Mesenchymal stem cell (in vitro differentiated cells and primary cell): Measurements from ENCODE around the gene ELL2.
A peak's percentile ranks its signal among the peaks of the same experiment; 100 is the strongest.

Experiments used
- DNase-seq: peaks from one replicate; pipeline ENCODE4 v3.0.0-alpha.2; 2013
- H2AFZ ChIP-seq: one replicate; pipeline ENCODE4 v1.6.1; 2013; ENCODE audit warnings: low read depth, mild to moderate bottlenecking, control low read depth, inconsistent platforms, low read length, moderate library complexity
- H2AK5ac ChIP-seq: 2 replicates; pipeline ENCODE4 v1.6.1; 2013; ENCODE audit warnings: low read length, moderate library complexity, mild to moderate bottlenecking, inconsistent platforms; ENCODE audit not compliant: severe bottlenecking
- H2BK120ac ChIP-seq: one replicate; pipeline ENCODE4 v1.6.1; 2013; ENCODE audit warnings: low read depth, mild to moderate bottlenecking, inconsistent platforms, low read length, moderate library complexity
- H2BK12ac ChIP-seq, 2 experiments: one replicate each; pipeline ENCODE4 v1.6.1; 2013; ENCODE audit warnings: inconsistent platforms in 2 of 2, low read length in 2 of 2, mild to moderate bottlenecking in 2 of 2, moderate library complexity in 2 of 2, control low read depth in 1 of 2
- H2BK15ac ChIP-seq: one replicate; pipeline ENCODE4 v1.6.1; 2013; ENCODE audit warnings: mild to moderate bottlenecking, low read depth, inconsistent platforms; ENCODE audit not compliant: poor library complexity, severe bottlenecking
- H2BK5ac ChIP-seq: 2 replicates; pipeline ENCODE4 v1.6.1; 2013; ENCODE audit warnings: low read depth, mild to moderate bottlenecking, low read length, control low read depth, inconsistent platforms; ENCODE audit not compliant: poor library complexity, severe bottlenecking
- H3K14ac ChIP-seq, 2 experiments: one replicate each; pipeline ENCODE4 v1.6.1; 2013; ENCODE audit warnings: inconsistent platforms in 2 of 2, low read length in 2 of 2, control low read depth in 1 of 2, mild to moderate bottlenecking in 1 of 2, moderate library complexity in 1 of 2
- H3K18ac ChIP-seq, 2 experiments: one replicate each; pipeline ENCODE4 v1.6.1; 2013; ENCODE audit warnings: inconsistent platforms in 2 of 2, low read length in 2 of 2, control low read depth in 1 of 2, low read depth in 1 of 2, mild to moderate bottlenecking in 1 of 2
- H3K23ac ChIP-seq, 2 experiments: one replicate each; pipeline ENCODE4 v1.6.1; 2013; ENCODE audit warnings: inconsistent platforms in 2 of 2, low read length in 2 of 2, mild to moderate bottlenecking in 2 of 2, moderate library complexity in 2 of 2, control low read depth in 1 of 2
- H3K27ac ChIP-seq: 2 replicates; pipeline ENCODE4 v1.5.1; 2013; ENCODE audit warnings: mild to moderate bottlenecking, moderate library complexity, low read length, control low read depth, inconsistent platforms; ENCODE audit not compliant: poor library complexity, severe bottlenecking
- H3K27me3 ChIP-seq, 2 experiments: 2 replicates each; pipeline versions ENCODE4 v1.6.1 to v1.7.0; 2013; ENCODE audit warnings: low read length in 2 of 2, mild to moderate bottlenecking in 2 of 2, moderate library complexity in 2 of 2, control low read depth in 1 of 2, inconsistent platforms in 1 of 2; ENCODE audit not compliant: control insufficient read depth in 1 of 2, insufficient read depth in 1 of 2
- H3K36me3 ChIP-seq, 2 experiments: 2 replicates each; pipeline versions ENCODE4 v1.6.1 to v1.7.0; 2013; ENCODE audit warnings: low read length in 2 of 2, control low read depth in 1 of 2, inconsistent platforms in 1 of 2, low read depth in 1 of 2, mild to moderate bottlenecking in 1 of 2; ENCODE audit not compliant: insufficient read depth in 2 of 2, control insufficient read depth in 1 of 2
- H3K4ac ChIP-seq, 2 experiments: one replicate each; pipeline ENCODE4 v1.6.1; 2013; ENCODE audit warnings: inconsistent platforms in 2 of 2, low read length in 2 of 2, mild to moderate bottlenecking in 2 of 2, moderate library complexity in 2 of 2, control low read depth in 1 of 2, low read depth in 1 of 2
- H3K4me1 ChIP-seq: 2 replicates; pipeline ENCODE4 v1.6.1; 2013; ENCODE audit warnings: low read depth, low read length, control low read depth; ENCODE audit not compliant: control insufficient read depth, insufficient read depth
- H3K4me2 ChIP-seq: 2 replicates; pipeline ENCODE4 v1.6.1; 2013; ENCODE audit warnings: low read length, mild to moderate bottlenecking, inconsistent platforms; ENCODE audit not compliant: poor library complexity, severe bottlenecking
- H3K4me3 ChIP-seq, 2 experiments: 2 replicates each; pipeline versions ENCODE4 v1.5.1 to v1.7.0; 2013; ENCODE audit warnings: low read length in 2 of 2, mild to moderate bottlenecking in 2 of 2, control low read depth in 1 of 2, low read depth in 1 of 2; ENCODE audit not compliant: insufficient read depth in 1 of 2
- H3K79me1 ChIP-seq: replicated peaks from 2 replicates; pipeline ENCODE4 v1.6.1; 2013; ENCODE audit warnings: mild to moderate bottlenecking, control low read depth, low read length, inconsistent platforms; ENCODE audit not compliant: poor library complexity, severe bottlenecking
- H3K9ac ChIP-seq: 2 replicates; pipeline ENCODE4 v1.7.0; 2013; ENCODE audit warnings: mild to moderate bottlenecking, low read length, moderate library complexity
- H3K9me3 ChIP-seq: 2 replicates; pipeline ENCODE4 v1.7.0; 2013; ENCODE audit warnings: mild to moderate bottlenecking, low read length; ENCODE audit not compliant: control insufficient read depth
- H4K8ac ChIP-seq: one replicate; pipeline ENCODE4 v1.6.1; 2013; ENCODE audit warnings: inconsistent platforms, mild to moderate bottlenecking, low read length, moderate library complexity
- H4K91ac ChIP-seq: one replicate; pipeline ENCODE4 v1.6.1; 2013; ENCODE audit warnings: mild to moderate bottlenecking, low read length, inconsistent platforms
- WGBS: methylation state at CpG from one replicate; pipeline ENCODE4 v1.1.7; 2013; ENCODE audit warnings: mixed read lengths; 5-methylcytosine and 5-hydroxymethylcytosine counted together

Gene ELL2

GRCh38 chr5:95858661-95859595, 102.7 kb downstream of the ELL2 start:
- peak overlapping the region; percentile 46 for H2BK15ac ChIP-seq
- no peaks in the 10 kb centered on the region for H3K9me3 ChIP-seq
- peak; percentile 100 for DNase-seq
- H4K91ac ChIP-seq = no peak overlapping the region
- peaks cover 22% of the 10 kb centered on the region for H3K4me1 ChIP-seq
- peak overlapping the region in 1 of 2 experiments; percentile 6 for H3K4ac ChIP-seq
- no peak overlapping the region for H2BK120ac ChIP-seq
- no peak overlapping the region for H2BK5ac ChIP-seq
- no peak overlapping the region for H2AK5ac ChIP-seq
- peak overlapping the region; percentile 67 to 85 for H3K18ac ChIP-seq
- H3K27me3 ChIP-seq = no peaks in the 10 kb centered on the region
- H2AFZ ChIP-seq = peak overlapping the region; percentile 75
- peak overlapping the region; percentile 81 for H3K4me2 ChIP-seq
- peak overlapping the region; percentile 82 for H4K8ac ChIP-seq
- H3K9ac ChIP-seq = peak overlapping the region; percentile 92
- no peak overlapping the region for H3K23ac ChIP-seq
- no peaks in the 10 kb centered on the region for H3K36me3 ChIP-seq
- H2BK12ac ChIP-seq = peak overlapping the region in 1 of 2 experiments; percentile 67
- WGBS = 2% methylated on average over 27 of the region's 28 CpGs
- H3K79me1 ChIP-seq = no peaks in the 10 kb centered on the region
- H3K14ac ChIP-seq = no peak overlapping the region
- H3K4me3 ChIP-seq = peak overlapping the region; percentile 39 to 69
- peak overlapping the region; percentile 86 for H3K27ac ChIP-seq

DNA sequence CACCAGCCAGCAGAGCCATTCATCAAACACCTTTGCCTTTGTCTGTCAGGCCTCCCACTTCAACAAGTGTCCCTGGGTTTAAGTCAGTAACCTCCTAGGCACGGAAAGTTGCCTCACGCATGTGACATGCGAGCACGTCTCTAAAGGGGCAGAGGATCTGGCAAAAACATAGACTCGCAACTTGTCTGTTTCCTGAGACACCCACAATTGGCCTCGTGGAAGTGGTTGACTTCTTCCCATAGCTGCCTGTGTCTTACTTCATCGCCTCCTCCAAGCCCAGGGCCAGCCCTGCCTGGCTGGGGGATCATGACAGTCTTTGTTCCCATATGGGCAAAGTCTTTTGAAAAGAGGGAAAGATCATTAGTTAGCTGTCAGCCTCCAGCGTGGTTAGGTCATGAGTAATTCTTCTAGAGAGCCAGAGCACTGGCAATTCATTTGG, 103.6 kb downstream of the ELL2 start:
- Histone ChIP-seq H3K9ac (peak overlapping the region; percentile 92), H3K27me3 (no peaks in the 10 kb centered on the region), H2BK120ac (peak overlapping the region; percentile 45), H3K4me2 (no peak overlapping the region), H2AK5ac (peak overlapping the region; percentile 25), H2BK15ac (no peak overlapping the region), H3K27ac (peak overlapping the region; percentile 86), H3K23ac (no peak overlapping the region), H3K4me1 (peaks cover 22% of the 10 kb centered on the region), H2BK5ac (no peak overlapping the region), H3K9me3 (no peaks in the 10 kb centered on the region), H3K79me1 (no peaks in the 10 kb centered on the region), H4K8ac (peak overlapping the region; percentile 90), H2BK12ac (peak overlapping the region; percentile 82 to 94), H3K14ac (no peak overlapping the region), H3K4ac (peak overlapping the region in 1 of 2 experiments; percentile 95), H4K91ac (peak overlapping the region; percentile 95), H3K18ac (peak overlapping the region; percentile 91 to 98), H2AFZ (no peak overlapping the region), H3K36me3 (no peaks in the 10 kb centered on the region), H3K4me3 (peak overlapping the region in 1 of 2 experiments; percentile 69)
- DNase-seq = peak; percentile 97
- 37% methylated on average over 8 of the region's 8 CpGs for WGBS

DNA sequence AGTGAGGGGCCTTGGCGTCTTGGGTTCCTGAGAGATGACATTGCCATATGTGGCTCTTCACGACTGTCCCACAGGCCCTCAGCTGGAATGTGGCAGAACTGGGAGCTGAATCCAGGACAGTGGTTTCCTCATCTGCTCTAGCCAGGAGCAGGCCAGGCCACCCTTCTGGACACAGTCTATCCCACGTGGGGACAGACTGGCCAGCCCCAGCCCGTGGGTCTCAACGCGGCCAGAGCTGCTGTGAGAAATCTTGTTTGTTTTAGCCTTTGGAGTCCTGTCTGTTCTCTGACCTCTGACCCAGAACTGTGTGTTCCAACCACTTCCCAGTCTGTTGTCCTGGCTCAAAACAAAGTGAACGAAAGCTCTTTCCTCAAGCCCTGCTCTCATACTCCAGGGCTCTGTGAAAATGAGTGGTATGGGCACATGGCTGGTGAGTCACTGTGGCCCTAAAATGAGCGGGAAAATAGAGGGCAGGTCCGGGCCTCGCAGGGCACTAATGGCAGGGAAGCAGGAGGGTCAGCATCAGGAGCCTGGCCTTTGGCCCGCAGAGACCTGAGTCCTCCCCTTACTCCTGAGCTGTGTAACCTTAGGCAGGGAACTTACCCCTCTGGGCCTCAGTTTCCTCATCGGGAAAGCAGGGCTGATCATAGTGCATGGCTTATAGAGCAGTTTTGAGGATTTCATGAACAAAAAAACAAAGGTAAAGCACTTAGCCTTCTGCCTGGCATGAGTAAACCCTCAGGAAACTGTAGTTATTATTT, 104.3 kb downstream of the ELL2 start:
- H3K4me3 ChIP-seq = no peak overlapping the region
- peaks cover 21% of the 10 kb centered on the region for H3K4me1 ChIP-seq
- no peaks in the 10 kb centered on the region for H3K36me3 ChIP-seq
- no peaks in the 10 kb centered on the region for H3K27me3 ChIP-seq
- H3K27ac ChIP-seq = peak overlapping the region; percentile 86
- H3K9me3 ChIP-seq = no peaks in the 10 kb centered on the region
- H3K18ac ChIP-seq = peak overlapping the region; percentile 91 to 98
- peak overlapping the region; percentile 56 for H4K8ac ChIP-seq
- H2BK5ac ChIP-seq = no peak overlapping the region
- WGBS = 42% methylated on average over 11 of the region's 12 CpGs
- H2BK12ac ChIP-seq = peak overlapping the region; percentile 87 to 94
- H3K4me2 ChIP-seq = no peak overlapping the region
- H3K14ac ChIP-seq = no peak overlapping the region
- peak overlapping the region; percentile 29 for H2AK5ac ChIP-seq
- peak overlapping the region; percentile 29 for H2BK15ac ChIP-seq
- H3K79me1 ChIP-seq = no peaks in the 10 kb centered on the region
- peak overlapping the region; percentile 29 to 94 for H3K4ac ChIP-seq
- peak; percentile 94 for DNase-seq
- peak overlapping the region; percentile 92 for H3K9ac ChIP-seq
- no peak overlapping the region for H3K23ac ChIP-seq
- H4K91ac ChIP-seq = peak overlapping the region; percentile 9
- H2AFZ ChIP-seq = peak overlapping the region; percentile 46
- H2BK120ac ChIP-seq = peak overlapping the region; percentile 45
